Karpas-422 (cell line): ENCODE measurements around the gene CR1. TPM values are rescaled to one million over a fixed set of nuclear protein-coding genes. Genes with fewer than 3 reads are reported as not detected.

ENCODE experiments used
- DNase-seq: peaks from one replicate; pipeline ENCODE4 v3.0.0-alpha.2; 2015
- H2AFZ ChIP-seq: fragments of 200-600 bp; sonication (generic); 2 replicates; pipeline ENCODE4 v1.6.1; 2014; ENCODE audit warnings: antibody characterized with exemption, low read length, mixed read lengths
- H3K27ac ChIP-seq: fragments of 200-600 bp; sonication (generic); 2 replicates; pipeline ENCODE4 v1.5.1; 2014; ENCODE audit warnings: mild to moderate bottlenecking, low read length, moderate library complexity
- H3K27me3 ChIP-seq: fragments of 200-600 bp; sonication (generic); 2 replicates; pipeline ENCODE4 v1.6.1; 2014; ENCODE audit warnings: low read length, mixed read lengths
- H3K36me3 ChIP-seq: fragments of 200-600 bp; sonication (generic); 2 replicates; pipeline ENCODE4 v1.6.1; 2014; ENCODE audit warnings: low read length, mixed read lengths; ENCODE audit not compliant: insufficient read depth
- H3K4me1 ChIP-seq: fragments of 200-600 bp; sonication (generic); 2 replicates; pipeline ENCODE4 v1.6.1; 2014; ENCODE audit warnings: mild to moderate bottlenecking, low read length, mixed read lengths
- H3K4me2 ChIP-seq: fragments of 200-600 bp; sonication (generic); 2 replicates; pipeline ENCODE4 v1.6.1; 2014; ENCODE audit warnings: low read length, low read depth, mild to moderate bottlenecking; ENCODE audit not compliant: poor library complexity, severe bottlenecking
- H3K4me3 ChIP-seq: fragments of 200-600 bp; sonication (generic); 2 replicates; pipeline ENCODE4 v1.5.1; 2014; ENCODE audit warnings: mild to moderate bottlenecking, antibody characterized with exemption, low read length, mixed read lengths
- H3K79me2 ChIP-seq: fragments of 200-600 bp; sonication (generic); 2 replicates; pipeline ENCODE4 v1.6.1; 2014; ENCODE audit warnings: mild to moderate bottlenecking, low read length, mixed read lengths
- H3K9ac ChIP-seq: fragments of 200-600 bp; sonication (generic); 2 replicates; pipeline ENCODE4 v1.6.0; 2014; ENCODE audit warnings: low read length
- H3K9me2 ChIP-seq: fragments of 200-600 bp; sonication (generic), shearing (Covaris generic); replicated peaks from 2 replicates; pipeline ENCODE4 v1.6.0; 2014; ENCODE audit warnings: mild to moderate bottlenecking, low read length, moderate library complexity; ENCODE audit not compliant: insufficient read depth
- H3K9me3 ChIP-seq: fragments of 300-700, 200-600 bp; sonication (generic); 2 replicates; pipeline ENCODE4 v1.6.1; 2014; ENCODE audit warnings: low read length, mixed read lengths
- H4K20me1 ChIP-seq: fragments of 200-600 bp; sonication (generic); 2 replicates; pipeline ENCODE4 v1.6.1; 2014; ENCODE audit warnings: mild to moderate bottlenecking, antibody characterized with exemption, low read length, low read depth; ENCODE audit not compliant: insufficient read depth
- total RNA-seq: library from RNA; depleted of rRNA; stranded (reverse); fragments of >200 nt; shearing (Covaris generic); gene quantifications from 2 replicates; pipeline ENCODE4 v1.2.3, GENCODE V29; 2014; ENCODE audit warnings: low replicate concordance

The CR1 gene
- total RNA-seq, 1 experiment from 2014 or later, result not detected

DNA sequence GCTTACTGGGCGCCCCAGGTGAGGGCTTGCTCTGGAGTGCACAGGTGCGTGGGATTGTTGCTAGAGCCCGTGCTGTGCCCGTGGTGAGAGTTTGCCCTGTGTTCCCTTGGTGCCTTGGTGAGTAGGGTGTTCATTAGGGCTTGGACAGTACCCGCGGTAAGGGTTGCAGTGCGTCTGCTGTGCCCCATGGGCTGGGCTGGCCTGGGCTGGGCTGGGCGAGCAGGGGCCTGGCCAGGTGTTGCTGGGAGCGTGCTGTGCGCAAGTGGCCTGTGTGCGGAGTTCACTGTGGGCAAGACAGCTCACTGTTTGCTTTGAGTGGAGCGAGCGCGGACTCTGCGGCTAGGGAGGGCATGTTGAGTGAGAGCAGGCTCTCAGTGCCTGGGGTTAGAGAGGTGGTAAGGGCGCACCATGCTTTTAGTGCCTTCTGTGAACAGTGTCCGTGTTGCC, 149.7 kb downstream of the CR1 start:
- Histone ChIP-seq H3K27me3 (no peaks in the 10 kb centered on the region), H3K4me3 (no peak overlapping the region), H3K36me3 (no peaks in the 10 kb centered on the region), H3K79me2 (no peaks in the 10 kb centered on the region), H3K9ac (no peak overlapping the region), H3K9me2 (no peaks in the 10 kb centered on the region), H3K4me2 (no peak overlapping the region), H2AFZ (no peak overlapping the region), H3K27ac (no peak overlapping the region), H3K9me3 (no peaks in the 10 kb centered on the region), H3K4me1 (no peaks in the 10 kb centered on the region), H4K20me1 (no peaks in the 10 kb centered on the region)
- no peak for DNase-seq

GRCh38 chr1:207646171-207646570, 150.2 kb downstream of the CR1 start:
- no peak overlapping the region for H3K4me2 ChIP-seq
- no peaks in the 10 kb centered on the region for H4K20me1 ChIP-seq
- H3K36me3 ChIP-seq, result no peaks in the 10 kb centered on the region
- no peaks in the 10 kb centered on the region for H3K27me3 ChIP-seq
- H3K9me2 ChIP-seq, result no peaks in the 10 kb centered on the region
- H3K79me2 ChIP-seq, result no peaks in the 10 kb centered on the region
- H2AFZ ChIP-seq, result no peak overlapping the region
- H3K4me1 ChIP-seq, result no peaks in the 10 kb centered on the region
- no peaks in the 10 kb centered on the region for H3K9me3 ChIP-seq
- DNase-seq, result no peak
- no peak overlapping the region for H3K27ac ChIP-seq
- H3K9ac ChIP-seq, result no peak overlapping the region
- H3K4me3 ChIP-seq, result no peak overlapping the region

- H3K9me3 ChIP-seq, result no peaks in the 10 kb centered on the region
- no peak overlapping the region for H2AFZ ChIP-seq
- H3K79me2 ChIP-seq, result no peaks in the 10 kb centered on the region
- no peaks in the 10 kb centered on the region for H3K36me3 ChIP-seq
- no peaks in the 10 kb centered on the region for H3K9me2 ChIP-seq
- H3K9ac ChIP-seq, result no peak overlapping the region
- H3K4me2 ChIP-seq, result no peak overlapping the region
- no peak for DNase-seq
- no peaks in the 10 kb centered on the region for H3K4me1 ChIP-seq
- H3K27ac ChIP-seq, result no peak overlapping the region
- H3K4me3 ChIP-seq, result no peak overlapping the region
- no peaks in the 10 kb centered on the region for H4K20me1 ChIP-seq
- no peaks in the 10 kb centered on the region for H3K27me3 ChIP-seq
Measured at GRCh38 chr1:207646944-207647579, 151.1 kb downstream of the CR1 start.

DNA sequence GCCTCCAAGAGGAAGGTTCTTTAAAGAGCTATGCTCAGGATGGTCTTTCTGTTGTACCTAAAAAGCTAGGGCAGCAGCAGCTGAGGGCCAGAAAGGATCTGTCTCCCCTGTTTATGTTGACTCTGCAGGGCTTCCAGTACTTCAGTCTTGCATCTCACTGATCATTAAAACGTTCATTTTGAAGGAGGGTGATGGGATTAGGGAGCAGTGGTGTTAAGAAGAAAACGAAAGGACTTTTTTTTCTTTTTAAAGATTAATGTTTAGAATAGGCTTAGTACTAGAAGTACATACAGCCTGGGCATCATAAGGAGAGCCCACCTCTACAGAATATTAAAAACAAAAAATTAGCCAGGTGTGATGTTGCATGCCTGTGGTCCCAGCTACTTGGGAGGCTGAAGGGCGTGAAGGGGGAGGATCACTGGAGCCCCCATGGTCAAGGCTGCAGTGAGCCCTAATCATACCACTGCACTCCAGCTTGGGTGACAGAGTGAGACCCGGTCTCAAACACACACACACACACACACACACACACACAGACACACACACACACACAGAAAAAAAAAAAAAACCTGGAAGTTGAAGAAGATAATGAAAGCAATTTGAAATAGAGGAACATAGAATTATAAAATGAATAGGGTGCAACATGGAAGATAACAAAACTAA, 151.8 kb downstream of the CR1 start:
- Histone ChIP-seq H3K4me1 (no peaks in the 10 kb centered on the region), H3K9me2 (no peaks in the 10 kb centered on the region), H3K9ac (no peak overlapping the region), H3K4me2 (no peak overlapping the region), H3K27me3 (no peaks in the 10 kb centered on the region), H2AFZ (no peak overlapping the region), H3K79me2 (no peaks in the 10 kb centered on the region), H3K27ac (no peak overlapping the region), H3K4me3 (no peak overlapping the region), H4K20me1 (no peaks in the 10 kb centered on the region), H3K9me3 (no peaks in the 10 kb centered on the region), H3K36me3 (no peaks in the 10 kb centered on the region)
- no peak for DNase-seq

- H3K9me2 ChIP-seq, result no peaks in the 10 kb centered on the region
- H3K36me3 ChIP-seq, result no peaks in the 10 kb centered on the region
- H4K20me1 ChIP-seq, result no peaks in the 10 kb centered on the region
- H2AFZ ChIP-seq, result no peak overlapping the region
- H3K79me2 ChIP-seq, result no peaks in the 10 kb centered on the region
- no peak overlapping the region for H3K4me3 ChIP-seq
- no peak for DNase-seq
- H3K4me1 ChIP-seq, result no peaks in the 10 kb centered on the region
- no peaks in the 10 kb centered on the region for H3K27me3 ChIP-seq
- no peak overlapping the region for H3K4me2 ChIP-seq
- H3K9me3 ChIP-seq, result no peaks in the 10 kb centered on the region
- H3K9ac ChIP-seq, result no peak overlapping the region
- H3K27ac ChIP-seq, result no peak overlapping the region
Measured at GRCh38 chr1:207648334-207649209, 152.6 kb downstream of the CR1 start.

- Histone ChIP-seq H3K36me3 (no peaks in the 10 kb centered on the region), H3K9me3 (no peaks in the 10 kb centered on the region), H2AFZ (no peak overlapping the region), H3K9ac (no peak overlapping the region), H3K4me2 (no peak overlapping the region), H4K20me1 (no peaks in the 10 kb centered on the region), H3K27me3 (no peaks in the 10 kb centered on the region), H3K4me3 (no peak overlapping the region), H3K27ac (no peak overlapping the region), H3K9me2 (no peaks in the 10 kb centered on the region), H3K79me2 (no peaks in the 10 kb centered on the region), H3K4me1 (no peaks in the 10 kb centered on the region)
- DNase-seq, result no peak
Measured at GRCh38 chr1:207649210-207649753, 153.3 kb downstream of the CR1 start.

GRCh38 chr1:207649865-207650580, 154.1 kb downstream of the CR1 start:
- H3K79me2 ChIP-seq, result no peaks in the 10 kb centered on the region
- no peaks in the 10 kb centered on the region for H3K9me3 ChIP-seq
- H3K4me1 ChIP-seq, result no peaks in the 10 kb centered on the region
- H3K36me3 ChIP-seq, result no peaks in the 10 kb centered on the region
- no peak overlapping the region for H3K9ac ChIP-seq
- no peaks in the 10 kb centered on the region for H3K27me3 ChIP-seq
- no peak for DNase-seq
- no peaks in the 10 kb centered on the region for H3K9me2 ChIP-seq
- H3K4me2 ChIP-seq, result no peak overlapping the region
- H4K20me1 ChIP-seq, result no peaks in the 10 kb centered on the region
- H3K27ac ChIP-seq, result no peak overlapping the region
- H2AFZ ChIP-seq, result no peak overlapping the region
- H3K4me3 ChIP-seq, result no peak overlapping the region
